Retinal pigment epithelial cell (primary cell): ENCODE measurements around the gene SOCS7.
A peak's percentile ranks its signal among the peaks of the same experiment; 100 is the strongest.

Experiments
- DNase-seq: peaks from one replicate; pipeline ENCODE4 v3.0.0-alpha.2; 2010; ENCODE audit warnings: low read depth
- H3K4me3 ChIP-seq: 2 replicates; pipeline ENCODE4 v1.5.1; 2011; ENCODE audit warnings: mild to moderate bottlenecking, low read length, control low read depth, moderate library complexity
- TF ChIP-seq, protein P1 (sequence below): conservative IDR thresholded peaks from 2 replicates; pipeline ENCODE4 v1.5.1; 2011; ENCODE audit warnings: low read depth, low read length, control low read depth, inconsistent platforms

The SOCS7 gene

DNA sequence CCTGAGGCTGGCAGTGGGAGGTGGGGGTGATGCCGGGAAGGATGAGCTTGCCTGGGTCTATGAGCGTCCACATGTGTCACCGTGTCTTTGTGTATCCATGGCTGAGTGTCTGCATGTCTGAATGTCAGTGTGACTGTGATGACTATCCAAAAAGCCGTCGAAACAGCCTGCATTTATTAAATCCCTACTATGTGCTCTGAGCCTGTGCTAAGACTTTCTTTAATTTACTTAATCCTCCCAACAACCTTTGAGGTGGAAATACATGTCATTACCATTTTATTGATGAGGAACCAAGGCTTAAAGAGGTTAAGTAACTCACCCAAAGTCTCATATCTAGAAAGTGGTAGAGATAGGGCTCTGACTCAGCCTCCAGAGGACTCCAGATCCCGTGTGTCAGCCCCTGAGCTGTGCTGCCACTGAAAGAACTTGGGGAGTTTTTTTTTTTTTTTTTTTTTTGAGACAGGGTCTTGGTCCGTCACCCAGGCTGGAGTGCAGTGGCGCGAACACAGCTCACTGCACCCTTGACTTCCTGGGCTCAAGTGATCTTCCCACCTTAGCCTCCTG, 96.6 kb downstream of the SOCS7 start:
- H3K4me3 ChIP-seq, result no peak overlapping the region
- TF ChIP-seq, protein P1, sequence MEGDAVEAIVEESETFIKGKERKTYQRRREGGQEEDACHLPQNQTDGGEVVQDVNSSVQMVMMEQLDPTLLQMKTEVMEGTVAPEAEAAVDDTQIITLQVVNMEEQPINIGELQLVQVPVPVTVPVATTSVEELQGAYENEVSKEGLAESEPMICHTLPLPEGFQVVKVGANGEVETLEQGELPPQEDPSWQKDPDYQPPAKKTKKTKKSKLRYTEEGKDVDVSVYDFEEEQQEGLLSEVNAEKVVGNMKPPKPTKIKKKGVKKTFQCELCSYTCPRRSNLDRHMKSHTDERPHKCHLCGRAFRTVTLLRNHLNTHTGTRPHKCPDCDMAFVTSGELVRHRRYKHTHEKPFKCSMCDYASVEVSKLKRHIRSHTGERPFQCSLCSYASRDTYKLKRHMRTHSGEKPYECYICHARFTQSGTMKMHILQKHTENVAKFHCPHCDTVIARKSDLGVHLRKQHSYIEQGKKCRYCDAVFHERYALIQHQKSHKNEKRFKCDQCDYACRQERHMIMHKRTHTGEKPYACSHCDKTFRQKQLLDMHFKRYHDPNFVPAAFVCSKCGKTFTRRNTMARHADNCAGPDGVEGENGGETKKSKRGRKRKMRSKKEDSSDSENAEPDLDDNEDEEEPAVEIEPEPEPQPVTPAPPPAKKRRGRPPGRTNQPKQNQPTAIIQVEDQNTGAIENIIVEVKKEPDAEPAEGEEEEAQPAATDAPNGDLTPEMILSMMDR, result no peak
- DNase-seq, result no peak

- no peak for DNase-seq
These were observed 97.7 kb downstream of the SOCS7 start for GRCh38 chr17:38449364-38449763.

DNA sequence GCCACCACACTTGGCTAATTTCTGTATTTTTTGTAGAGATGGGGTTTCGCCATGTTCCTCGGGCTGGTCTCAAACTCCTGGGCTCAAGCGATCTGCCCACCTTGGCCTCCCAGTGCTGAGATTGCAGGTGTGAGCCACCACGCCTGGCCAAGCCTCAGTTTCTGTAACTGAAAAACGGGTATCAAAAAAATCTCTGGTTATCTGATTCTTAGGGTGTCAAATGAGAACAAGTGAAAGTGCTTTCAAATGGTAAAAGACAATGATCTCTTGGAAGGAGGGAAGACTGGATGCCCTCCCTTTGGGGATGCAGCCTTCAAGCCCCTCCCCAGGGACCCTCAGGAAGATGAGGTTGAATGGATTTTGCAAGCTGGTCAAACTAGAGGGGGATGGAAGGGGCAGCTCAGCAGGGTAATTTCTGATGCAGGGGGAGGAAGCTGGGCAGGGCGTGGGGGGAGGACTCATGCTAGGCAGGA, 98.9 kb downstream of the SOCS7 start:
- TF ChIP-seq, protein P1, result no peak
- peak overlapping the region; percentile 7 for H3K4me3 ChIP-seq
- DNase-seq, result no peak

More at GRCh38 chr17:38449364-38449763, 97.7 kb downstream of the SOCS7 start:
- TF ChIP-seq, protein P1, result no peak
- no peak overlapping the region for H3K4me3 ChIP-seq

GRCh38 chr17:38451030-38451839, 99.6 kb downstream of the SOCS7 start:
- TF ChIP-seq, protein P1, result no peak
- H3K4me3 ChIP-seq, result peak overlapping the region; percentile 32
- DNase-seq, result peak; percentile 83

GRCh38 chr17:38451840-38452529, 100.3 kb downstream of the SOCS7 start:
- TF ChIP-seq, protein P1, result no peak
- peak; percentile 88 for DNase-seq
- peak overlapping the region; percentile 32 for H3K4me3 ChIP-seq

DNA sequence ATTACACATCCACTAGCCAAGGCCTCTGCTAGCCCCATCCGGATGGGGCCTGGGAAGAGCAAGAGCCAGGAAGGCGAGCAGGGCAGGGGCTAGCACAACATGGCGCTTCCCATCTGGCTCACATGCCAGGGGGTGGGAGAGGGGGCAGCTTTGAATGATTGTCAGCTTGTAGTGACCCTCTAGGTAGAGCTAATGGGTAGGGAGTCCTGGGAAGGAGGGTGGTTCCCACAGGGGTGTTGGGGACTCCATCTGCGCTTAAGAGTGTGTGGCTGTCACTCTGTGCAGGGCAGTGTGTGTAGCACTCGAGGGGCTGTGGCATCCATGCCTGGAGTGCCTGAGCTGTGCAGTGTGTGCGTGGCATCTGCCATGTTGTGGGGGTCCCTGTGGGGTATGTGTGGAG, 101.1 kb downstream of the SOCS7 start:
- no peak overlapping the region for H3K4me3 ChIP-seq
- DNase-seq, result no peak

More for the DNA sequence above, 101.1 kb downstream of the SOCS7 start:
- TF ChIP-seq, protein P1, result no peak
